Fibroblast of pulmonary artery (primary cell): Measurements from ENCODE around the gene SNAPC4.

Source experiments
- DNase-seq: peaks from one replicate; pipeline ENCODE4 v3.0.0-alpha.2; 2010; ENCODE audit warnings: low read depth
- H3K4me3 ChIP-seq: replicated peaks from 2 replicates; pipeline ENCODE4 v1.5.1; 2011; ENCODE audit warnings: low read depth, mild to moderate bottlenecking, control low read depth, low read length, moderate library complexity
- CTCF ChIP-seq: IDR thresholded peaks from 2 replicates; pipeline ENCODE4 v1.5.1; 2011; ENCODE audit warnings: mild to moderate bottlenecking, control low read depth, low read length, inconsistent platforms; ENCODE audit errors: missing control alignments

The SNAPC4 gene

GRCh38 chr9:136379891-136380290 is 20.1 kb downstream of the SNAPC4 start:
- H3K4me3 ChIP-seq, result no peak overlapping the region
- no peak for DNase-seq

GRCh38 chr9:136379401-136379800 is 20.6 kb downstream of the SNAPC4 start:
- no peak for TF ChIP-seq CTCF
- H3K4me3 ChIP-seq, result no peak overlapping the region
- no peak for DNase-seq

More at GRCh38 chr9:136379891-136380290, 20.1 kb downstream of the SNAPC4 start:
- TF ChIP-seq CTCF, result no peak

GRCh38 chr9:136379003-136379287 is 21.0 kb downstream of the SNAPC4 start:
- no peak for DNase-seq
- no peak overlapping the region for H3K4me3 ChIP-seq
- TF ChIP-seq CTCF, result no peak

- no peak overlapping the region for H3K4me3 ChIP-seq
- DNase-seq, result no peak
- no peak for TF ChIP-seq CTCF
These were observed 21.6 kb downstream of the SNAPC4 start for GRCh38 chr9:136378170-136379002.

- no peak for DNase-seq
- TF ChIP-seq CTCF, result no peak
- H3K4me3 ChIP-seq, result no peak overlapping the region
These were observed 22.4 kb downstream of the SNAPC4 start for GRCh38 chr9:136377341-136378169.

GRCh38 chr9:136376457-136376856 is 23.5 kb downstream of the SNAPC4 start:
- no peak overlapping the region for H3K4me3 ChIP-seq

More at GRCh38 chr9:136376457-136376856, 23.5 kb downstream of the SNAPC4 start:
- no peak for TF ChIP-seq CTCF
- DNase-seq, result no peak
